ENCODE data around the gene MRNIP.

MRNIP gene

DNA sequence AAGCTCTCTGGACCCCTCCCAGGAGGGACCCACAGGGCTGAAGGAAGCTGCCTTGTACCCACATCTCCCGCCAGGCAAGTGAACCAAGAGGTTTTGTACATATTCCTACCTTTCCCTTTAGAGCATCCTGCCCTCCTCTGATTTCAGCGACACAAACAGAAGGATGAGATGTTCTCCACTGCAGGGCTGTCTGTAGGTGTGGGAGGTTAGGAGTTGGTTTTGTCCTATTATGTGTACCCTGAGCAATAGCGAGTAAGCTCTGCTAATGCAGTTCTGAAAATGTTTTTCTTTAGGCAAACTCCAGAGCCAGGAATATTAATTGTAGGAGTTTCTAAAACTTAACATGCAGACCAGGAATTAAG is 24.9 kb downstream of the MRNIP start:
- no peak for DNase-seq (ENCODE audit: low read depth in 1 of 2, low spot score in 1 of 2)
- Histone ChIP-seq H3K27ac (replicated peaks) (no peak overlapping the region), H3K27me3 (ENCODE audit: insufficient read depth, poor library complexity, severe bottlenecking) (no peaks in the 10 kb centered on the region), H3K4me3 (replicated peaks; ENCODE audit: insufficient read depth, low read length) (no peak overlapping the region)
- TF ChIP-seq SPI1 (IDR thresholded peaks at IDR 0.05; ENCODE audit: borderline replicate concordance, low read depth) (no peak), POLR2AphosphoS5 (IDR thresholded peaks at IDR 0.05; ENCODE audit: low read depth) (no peak), GABPA (IDR thresholded peaks at IDR 0.05; ENCODE audit: low read depth) (no peak), REST (IDR thresholded peaks at IDR 0.05; ENCODE audit: insufficient replicate concordance, low read depth) (no peak)
- TF ChIP-seq, protein P1, sequence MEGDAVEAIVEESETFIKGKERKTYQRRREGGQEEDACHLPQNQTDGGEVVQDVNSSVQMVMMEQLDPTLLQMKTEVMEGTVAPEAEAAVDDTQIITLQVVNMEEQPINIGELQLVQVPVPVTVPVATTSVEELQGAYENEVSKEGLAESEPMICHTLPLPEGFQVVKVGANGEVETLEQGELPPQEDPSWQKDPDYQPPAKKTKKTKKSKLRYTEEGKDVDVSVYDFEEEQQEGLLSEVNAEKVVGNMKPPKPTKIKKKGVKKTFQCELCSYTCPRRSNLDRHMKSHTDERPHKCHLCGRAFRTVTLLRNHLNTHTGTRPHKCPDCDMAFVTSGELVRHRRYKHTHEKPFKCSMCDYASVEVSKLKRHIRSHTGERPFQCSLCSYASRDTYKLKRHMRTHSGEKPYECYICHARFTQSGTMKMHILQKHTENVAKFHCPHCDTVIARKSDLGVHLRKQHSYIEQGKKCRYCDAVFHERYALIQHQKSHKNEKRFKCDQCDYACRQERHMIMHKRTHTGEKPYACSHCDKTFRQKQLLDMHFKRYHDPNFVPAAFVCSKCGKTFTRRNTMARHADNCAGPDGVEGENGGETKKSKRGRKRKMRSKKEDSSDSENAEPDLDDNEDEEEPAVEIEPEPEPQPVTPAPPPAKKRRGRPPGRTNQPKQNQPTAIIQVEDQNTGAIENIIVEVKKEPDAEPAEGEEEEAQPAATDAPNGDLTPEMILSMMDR (IDR thresholded peaks at IDR 0.05; ENCODE audit: insufficient read depth, low read length), result no peak

GRCh38 chr5:179833056-179833708 is 25.4 kb downstream of the MRNIP start:
- no peak for TF ChIP-seq SPI1 (IDR thresholded peaks at IDR 0.05; ENCODE audit: borderline replicate concordance, low read depth)
- no peak for TF ChIP-seq REST (IDR thresholded peaks at IDR 0.05; ENCODE audit: insufficient replicate concordance, low read depth)
- TF ChIP-seq, protein P1 (IDR thresholded peaks at IDR 0.05; ENCODE audit: insufficient read depth, low read length), result no peak
- TF ChIP-seq POLR2AphosphoS5 (IDR thresholded peaks at IDR 0.05; ENCODE audit: low read depth), result no peak
- TF ChIP-seq GABPA (IDR thresholded peaks at IDR 0.05; ENCODE audit: low read depth), result no peak

DNA sequence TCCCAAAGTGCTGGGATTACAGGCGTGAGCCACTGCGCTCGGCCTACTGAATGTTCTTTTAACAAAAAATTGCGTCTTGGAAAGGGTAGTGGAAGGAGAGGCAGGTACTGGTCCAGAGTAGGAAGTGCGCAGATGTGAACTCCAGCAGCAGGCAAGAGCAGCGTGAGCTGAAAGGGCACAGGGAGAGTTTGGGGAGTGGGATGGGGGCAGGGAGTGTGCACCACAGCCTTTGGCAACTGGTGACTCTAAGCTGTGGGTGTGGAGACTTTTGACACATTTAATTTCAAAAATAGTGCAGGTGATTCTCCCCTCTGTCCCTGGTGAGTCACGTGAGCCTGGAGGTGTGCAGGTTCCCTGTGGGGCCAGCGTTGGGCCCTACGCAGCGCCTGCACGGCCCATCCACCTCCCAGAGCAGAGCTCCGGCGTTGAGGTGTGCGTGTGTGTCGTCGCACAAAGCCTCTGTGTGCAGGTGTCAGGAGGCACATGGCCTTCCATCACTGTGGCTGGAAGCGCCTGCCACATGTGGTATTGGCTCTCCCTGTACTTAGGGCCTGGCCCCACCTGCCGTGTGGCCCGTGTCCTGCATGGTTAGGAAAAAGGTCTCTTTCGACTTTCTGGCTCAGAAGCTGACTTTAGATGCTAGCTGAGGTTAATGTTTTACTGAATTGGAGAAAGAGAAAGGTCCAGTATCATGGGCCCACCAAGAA is 26.4 kb downstream of the MRNIP start:
- Histone ChIP-seq H3K4me3 (replicated peaks; ENCODE audit: insufficient read depth, low read length) (no peak overlapping the region), H3K27ac (replicated peaks) (no peak overlapping the region), H3K27me3 (ENCODE audit: insufficient read depth, poor library complexity, severe bottlenecking) (no peaks in the 10 kb centered on the region)
- TF ChIP-seq GABPA (IDR thresholded peaks at IDR 0.05; ENCODE audit: low read depth), result no peak
- TF ChIP-seq REST (IDR thresholded peaks at IDR 0.05; ENCODE audit: insufficient replicate concordance, low read depth), result no peak
- TF ChIP-seq SPI1 (IDR thresholded peaks at IDR 0.05; ENCODE audit: borderline replicate concordance, low read depth), result no peak
- no peak for TF ChIP-seq POLR2AphosphoS5 (IDR thresholded peaks at IDR 0.05; ENCODE audit: low read depth)
- TF ChIP-seq, protein P1 (IDR thresholded peaks at IDR 0.05; ENCODE audit: insufficient read depth, low read length), result no peak
- no peak for DNase-seq (ENCODE audit: low read depth in 1 of 2, low spot score in 1 of 2)

More at GRCh38 chr5:179833056-179833708, 25.4 kb downstream of the MRNIP start:
- no peaks in the 10 kb centered on the region for H3K27me3 ChIP-seq (ENCODE audit: insufficient read depth, poor library complexity, severe bottlenecking)
- no peak for DNase-seq (ENCODE audit: low read depth in 1 of 2, low spot score in 1 of 2)
- no peak overlapping the region for H3K4me3 ChIP-seq (replicated peaks; ENCODE audit: insufficient read depth, low read length)
- H3K27ac ChIP-seq (replicated peaks), result no peak overlapping the region

Measured in HL-60 (cell line).